Colonic mucosa (tissue), 4 donors: ENCODE measurements around the gene RALGAPA2. TPM values are rescaled to one million over a fixed set of nuclear protein-coding genes. Genes with fewer than 3 reads are reported as not detected.
A peak's percentile ranks its signal among the peaks of the same experiment; 100 is the strongest.
"Not testable (repeated sequence)": the region's sequence is repeated elsewhere in the genome, so short reads cannot be mapped to it uniquely, and the experiment has no call there.

Source experiments
- DNase-seq: peaks from one replicate; pipeline ENCODE4 v3.0.0-alpha.2; 2020
- H3K27ac ChIP-seq: fragments of 200-600 bp; one replicate; pipeline ENCODE4 v1.8.0; 2021
- H3K27me3 ChIP-seq: fragments of 200-600 bp; one replicate; pipeline ENCODE4 v1.8.0; 2021
- H3K36me3 ChIP-seq: fragments of 200-600 bp; one replicate; pipeline ENCODE4 v1.8.0; 2021
- H3K4me1 ChIP-seq: fragments of 200-600 bp; one replicate; pipeline ENCODE4 v1.8.0; 2021; ENCODE audit warnings: mild to moderate bottlenecking
- H3K4me3 ChIP-seq: fragments of 200-600 bp; one replicate; pipeline ENCODE4 v1.8.0; 2021
- H3K9ac ChIP-seq, 2 donors: one replicate each; pipeline ENCODE4 v1.7.0; 2013; ENCODE audit warnings: control low read depth in 2 of 2, low read depth in 2 of 2, low read length in 2 of 2
- H3K9me3 ChIP-seq: fragments of 200-600 bp; one replicate; pipeline ENCODE4 v1.8.0; 2021
- intact Hi-C: fragments of 100-400 bp; cut with DNase I; formaldehyde crosslinking; loops from one replicate; pipeline ENCODE4 v1.14.1; 2022
- total RNA-seq, 2 donors: library from RNA; stranded (reverse); fragmentation: NEBNext Ultra II Directional in 1 of 2; extraction: Animal tissue kit (Norgen Biotek cat#: 25700) in 1 of 2; gene quantifications; one replicate each; pipeline ENCODE4 v1.2.1, GENCODE V29; 2021
- TF ChIP-seq, protein P1 (sequence below): fragments of 200-600 bp; IDR thresholded peaks from one replicate; pipeline ENCODE4 v1.8.0; 2022; ENCODE audit warnings: antibody characterized with exemption, mild to moderate bottlenecking
- donor health status: healthy.
- donor health status: DM: no; HTN: no; CAD: no.
- donor health status: DM: no; HTN: no; CAD: no.

RALGAPA2 gene
- total RNA-seq, 2 donors from 2014 or later: 64.5 to 66.1 TPM

DNA sequence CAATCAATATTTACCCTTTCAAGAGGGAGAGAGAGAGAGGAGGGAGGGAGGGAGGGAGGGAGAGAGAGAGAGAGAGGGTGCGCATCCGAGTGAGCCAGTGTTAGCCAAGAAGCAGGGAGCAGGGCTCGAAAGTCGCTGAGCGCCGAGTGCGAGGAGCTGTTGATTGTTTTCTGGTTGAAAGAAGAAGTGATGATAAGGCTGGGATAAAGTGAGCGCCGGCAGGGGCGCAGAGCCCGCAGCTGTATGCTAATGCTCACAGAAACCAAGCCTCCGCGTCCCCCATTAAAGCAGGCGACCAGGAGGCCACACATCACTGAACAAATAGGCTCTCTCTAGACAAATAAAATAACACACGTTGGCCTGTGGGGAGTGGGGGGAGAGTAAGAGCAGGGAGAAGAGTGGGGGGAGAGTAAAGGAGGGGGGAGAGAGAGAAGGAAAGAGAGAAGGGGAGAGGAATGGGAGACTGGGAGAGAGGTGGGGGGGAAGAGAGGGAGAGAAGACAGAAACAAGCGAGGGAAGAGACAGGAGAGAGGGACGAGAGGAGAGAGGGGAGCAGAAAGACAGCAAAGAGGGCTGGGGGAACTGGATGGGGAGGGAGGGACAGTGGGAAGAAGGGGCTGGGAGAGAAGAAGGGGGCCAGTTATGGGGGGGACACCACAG lies 349.5 kb downstream of the RALGAPA2 start:
- Histone ChIP-seq H3K27me3 (peaks cover 50% of the 10 kb centered on the region), H3K9ac (no peak overlapping the region), H3K4me3 (no peak overlapping the region), H3K4me1 (peaks cover 4% of the 10 kb centered on the region), H3K9me3 (no peaks in the 10 kb centered on the region), H3K36me3 (no peaks in the 10 kb centered on the region), H3K27ac (no peak overlapping the region)
- TF ChIP-seq, protein P1, sequence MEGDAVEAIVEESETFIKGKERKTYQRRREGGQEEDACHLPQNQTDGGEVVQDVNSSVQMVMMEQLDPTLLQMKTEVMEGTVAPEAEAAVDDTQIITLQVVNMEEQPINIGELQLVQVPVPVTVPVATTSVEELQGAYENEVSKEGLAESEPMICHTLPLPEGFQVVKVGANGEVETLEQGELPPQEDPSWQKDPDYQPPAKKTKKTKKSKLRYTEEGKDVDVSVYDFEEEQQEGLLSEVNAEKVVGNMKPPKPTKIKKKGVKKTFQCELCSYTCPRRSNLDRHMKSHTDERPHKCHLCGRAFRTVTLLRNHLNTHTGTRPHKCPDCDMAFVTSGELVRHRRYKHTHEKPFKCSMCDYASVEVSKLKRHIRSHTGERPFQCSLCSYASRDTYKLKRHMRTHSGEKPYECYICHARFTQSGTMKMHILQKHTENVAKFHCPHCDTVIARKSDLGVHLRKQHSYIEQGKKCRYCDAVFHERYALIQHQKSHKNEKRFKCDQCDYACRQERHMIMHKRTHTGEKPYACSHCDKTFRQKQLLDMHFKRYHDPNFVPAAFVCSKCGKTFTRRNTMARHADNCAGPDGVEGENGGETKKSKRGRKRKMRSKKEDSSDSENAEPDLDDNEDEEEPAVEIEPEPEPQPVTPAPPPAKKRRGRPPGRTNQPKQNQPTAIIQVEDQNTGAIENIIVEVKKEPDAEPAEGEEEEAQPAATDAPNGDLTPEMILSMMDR: no peak
- no peak for DNase-seq
- intact Hi-C loops: loop anchor here (5.0 kb wide), 1 partner anchor 204 kb away; no protein-coding TSS in a partner anchor

DNA sequence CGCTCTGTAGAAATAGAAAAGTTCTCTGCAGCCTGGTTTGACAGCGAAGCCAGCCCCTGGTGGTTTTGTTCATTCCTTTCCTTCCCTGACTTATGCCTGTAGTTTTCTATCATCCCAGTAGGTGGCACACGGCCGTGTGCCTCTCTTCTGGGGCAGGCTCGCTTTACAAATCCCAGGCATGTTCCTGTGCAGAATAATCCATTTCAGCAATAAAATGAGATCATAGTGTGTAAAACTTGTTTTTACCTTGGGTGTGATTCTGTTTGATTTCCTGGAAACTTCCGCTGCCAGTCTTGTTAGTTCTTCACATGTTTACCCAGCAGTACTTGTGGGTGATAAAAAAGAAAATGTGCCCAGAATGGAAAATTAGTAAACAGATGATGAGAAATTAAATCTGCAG lies 352.0 kb downstream of the RALGAPA2 start:
- intact Hi-C loops: loop anchor here (5.0 kb wide), 1 partner anchor 207 kb away; no protein-coding TSS in a partner anchor

DNA sequence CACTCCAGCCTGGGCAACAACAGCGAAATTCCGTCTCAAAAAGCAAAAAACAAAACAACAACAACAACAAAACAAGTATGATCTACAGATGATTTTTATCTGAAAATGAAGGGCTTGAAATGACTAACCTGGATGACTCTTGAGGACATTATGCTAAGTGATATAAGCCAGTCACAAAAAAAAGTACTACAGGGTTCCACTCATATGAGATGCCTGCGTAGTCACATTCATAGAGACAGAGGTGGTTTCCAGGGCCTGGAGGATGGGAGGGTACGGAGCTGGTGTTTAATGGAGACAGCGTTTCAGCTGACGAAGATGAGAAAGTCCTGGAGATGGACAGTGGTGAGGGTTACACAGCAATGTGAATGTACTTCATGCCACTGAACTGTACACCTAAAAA lies 352.8 kb downstream of the RALGAPA2 start:
- no peak for DNase-seq
- H3K27me3 ChIP-seq: peaks cover 20% of the 10 kb centered on the region
- H3K9ac ChIP-seq: no peak overlapping the region
- intact Hi-C loops: loop anchor here (5.0 kb wide), 1 partner anchor 208 kb away; no protein-coding TSS in a partner anchor
- no peaks in the 10 kb centered on the region for H3K36me3 ChIP-seq
- H3K4me3 ChIP-seq: no peak overlapping the region
- H3K4me1 ChIP-seq: peaks cover 4% of the 10 kb centered on the region
- H3K9me3 ChIP-seq: no peaks in the 10 kb centered on the region
- TF ChIP-seq, protein P1: no peak
- no peak overlapping the region for H3K27ac ChIP-seq

More for the DNA sequence above, 352.0 kb downstream of the RALGAPA2 start:
- TF ChIP-seq, protein P1: peak; percentile 82
- H3K4me3 ChIP-seq: no peak overlapping the region
- H3K27ac ChIP-seq: no peak overlapping the region
- peaks cover 29% of the 10 kb centered on the region for H3K27me3 ChIP-seq
- peaks cover 4% of the 10 kb centered on the region for H3K4me1 ChIP-seq
- no peaks in the 10 kb centered on the region for H3K36me3 ChIP-seq
- peak; percentile 65 for DNase-seq
- H3K9me3 ChIP-seq: no peaks in the 10 kb centered on the region
- no peak overlapping the region for H3K9ac ChIP-seq

DNA sequence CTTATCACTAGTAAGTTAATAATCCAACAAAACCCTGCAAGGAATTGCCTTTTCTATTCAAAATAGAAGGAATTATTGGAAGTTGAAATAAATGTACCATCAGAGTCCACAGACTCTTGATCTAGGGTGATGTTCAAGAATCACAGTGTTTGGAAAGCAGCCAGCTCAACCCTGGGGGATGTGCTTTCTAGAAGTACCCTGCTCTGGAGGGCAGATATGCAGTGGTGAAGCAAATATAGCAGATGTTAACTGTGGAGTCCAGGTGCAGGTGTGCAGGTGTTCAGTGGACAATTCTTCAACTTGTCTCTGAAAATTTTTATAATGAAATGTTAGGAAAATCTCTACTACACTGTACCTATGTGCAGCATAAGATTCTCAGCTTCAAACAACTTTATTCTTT lies 353.6 kb downstream of the RALGAPA2 start:
- no peak overlapping the region for H3K9ac ChIP-seq
- no peaks in the 10 kb centered on the region for H3K4me1 ChIP-seq
- no peaks in the 10 kb centered on the region for H3K36me3 ChIP-seq
- H3K9me3 ChIP-seq: no peaks in the 10 kb centered on the region
- TF ChIP-seq, protein P1: no peak
- no peak overlapping the region for H3K27ac ChIP-seq
- no peak overlapping the region for H3K4me3 ChIP-seq
- peaks cover 12% of the 10 kb centered on the region for H3K27me3 ChIP-seq
- intact Hi-C loops: no loop called here
- no peak for DNase-seq

DNA sequence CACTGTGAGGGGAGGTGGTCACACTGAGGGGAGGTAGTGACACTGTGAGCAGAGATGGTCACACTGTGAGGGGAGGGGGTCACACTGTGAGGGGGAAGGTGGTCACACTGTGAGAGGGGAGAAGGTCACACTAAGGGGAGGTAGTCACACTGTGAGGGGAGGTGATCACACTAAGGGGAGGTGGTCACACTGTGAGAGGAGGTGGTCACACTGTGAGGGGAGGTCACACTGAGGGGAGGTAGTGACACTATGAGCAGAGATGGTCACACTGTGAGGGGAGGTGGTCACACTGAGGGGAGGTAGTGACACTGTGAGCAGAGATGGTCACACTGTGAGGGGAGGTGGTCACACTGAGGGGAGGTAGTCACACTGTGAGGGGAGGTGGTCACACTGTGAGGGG lies 356.9 kb downstream of the RALGAPA2 start:
- DNase-seq, H3K4me1 ChIP-seq, H3K27me3 ChIP-seq, H3K9me3 ChIP-seq, intact Hi-C loops, H3K9ac ChIP-seq, H3K36me3 ChIP-seq, H3K4me3 ChIP-seq, H3K27ac ChIP-seq: not testable (repeated sequence)

DNA sequence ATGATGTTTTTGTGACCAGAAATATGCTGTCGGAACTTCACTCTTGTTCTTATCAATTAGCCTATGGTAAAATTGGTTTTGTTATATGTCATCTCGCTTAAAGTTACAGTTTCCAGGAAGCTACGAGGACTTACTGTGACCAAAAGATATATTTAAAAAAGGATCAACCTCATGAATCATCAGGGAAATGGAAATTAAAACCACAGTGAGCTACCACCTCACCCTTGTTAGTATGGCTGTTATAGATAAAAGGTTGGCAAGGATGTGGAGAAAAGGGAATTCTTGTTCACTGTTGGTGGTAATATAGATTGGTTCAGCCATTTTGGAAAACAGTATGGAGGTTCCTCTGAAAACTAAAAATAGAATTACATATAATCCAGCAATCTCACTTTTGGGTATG lies 358.9 kb downstream of the RALGAPA2 start:
- DNase-seq: no peak
- Histone ChIP-seq H3K4me3 (no peak overlapping the region), H3K27me3 (no peaks in the 10 kb centered on the region), H3K9ac (no peak overlapping the region), H3K27ac (no peak overlapping the region), H3K4me1 (no peaks in the 10 kb centered on the region), H3K9me3 (no peaks in the 10 kb centered on the region), H3K36me3 (no peaks in the 10 kb centered on the region)
- intact Hi-C loops: no loop called here
- TF ChIP-seq, protein P1: no peak
